CD4-positive, alpha-beta T cell (primary cell): ENCODE data around the gene KRTAP5-8. TPM values are rescaled to one million over a fixed set of nuclear protein-coding genes. Genes with fewer than 3 reads are reported as not detected.

Experiments
- ATAC-seq: fragments of 200-7000 bp; cut with Tn5 transposase; one replicate; pipeline ENCODE4 v1.10.0; 2022; ENCODE audit warnings: mild to moderate bottlenecking; ENCODE audit not compliant: poor library complexity
- CTCF ChIA-PET: fragments of 350-600 bp; sonication (Branson Sonifier 250); formaldehyde crosslinking; loops from one replicate; lab custom pipeline; 2021; ENCODE audit warnings: antibody characterized with exemption, inconsistent platforms; lab: Charles Lee
- POLR2A ChIA-PET: fragments of 350-600 bp; sonication (Branson Sonifier 250); formaldehyde crosslinking; loops from one replicate; lab custom pipeline; 2021; ENCODE audit warnings: antibody characterized with exemption, inconsistent platforms; lab: Charles Lee
- DNase-seq, 14 experiments: peaks; one replicate each; pipeline ENCODE4 v3.0.0-alpha.2; 2013 to 2020; ENCODE audit warnings: mixed read lengths in 2 of 14
- H3K27ac ChIP-seq, 2 donors: one replicate each; pipeline versions ENCODE4 v1.5.1 to v1.7.0; 2013; ENCODE audit warnings: low read length in 2 of 2, low read depth in 1 of 2, mild to moderate bottlenecking in 1 of 2
- H3K27me3 ChIP-seq, 2 experiments: 1 replicate in 1 of 2; 2 replicates in 1 of 2; pipeline versions ENCODE4 v1.6.1 to v1.7.0; 2013; ENCODE audit warnings: low read length in 2 of 2, control low read depth in 1 of 2, mild to moderate bottlenecking in 1 of 2, moderate library complexity in 1 of 2; ENCODE audit not compliant: insufficient read depth in 2 of 2, control insufficient read depth in 1 of 2
- H3K36me3 ChIP-seq: one replicate; pipeline ENCODE4 v1.6.1; 2013; ENCODE audit warnings: low read length, control low read depth; ENCODE audit not compliant: insufficient read depth
- H3K4me1 ChIP-seq: one replicate; pipeline ENCODE4 v1.6.1; 2013; ENCODE audit warnings: low read length, control low read depth; ENCODE audit not compliant: insufficient read depth
- H3K4me3 ChIP-seq: one replicate; pipeline ENCODE4 v1.5.1; 2013; ENCODE audit warnings: mild to moderate bottlenecking, low read length, moderate library complexity
- H3K9me3 ChIP-seq, 2 experiments: 1 replicate in 1 of 2; 2 replicates in 1 of 2; pipeline versions ENCODE4 v1.6.1 to v1.7.0; 2013; ENCODE audit warnings: low read length in 2 of 2, mild to moderate bottlenecking in 2 of 2, control low read depth in 1 of 2, moderate library complexity in 1 of 2; ENCODE audit not compliant: control insufficient read depth in 1 of 2, insufficient read depth in 1 of 2
- H3K27ac Mint-ChIP-seq: one replicate; pipeline ENCODE4 v1.8.0; 2020; ENCODE audit warnings: mixed read lengths
- H3K27me3 Mint-ChIP-seq: one replicate; pipeline ENCODE4 v1.8.0; 2021; ENCODE audit warnings: mixed read lengths
- H3K36me3 Mint-ChIP-seq: one replicate; pipeline ENCODE4 v1.8.0; 2021; ENCODE audit warnings: low read depth, mixed read lengths
- H3K4me1 Mint-ChIP-seq: one replicate; pipeline ENCODE4 v1.8.0; 2021; ENCODE audit warnings: low read depth, mixed read lengths
- H3K4me3 Mint-ChIP-seq: one replicate; pipeline ENCODE4 v1.8.0; 2020; ENCODE audit warnings: mild to moderate bottlenecking, mixed read lengths
- H3K9me3 Mint-ChIP-seq: one replicate; pipeline ENCODE4 v1.8.0; 2020; ENCODE audit warnings: mixed read lengths
- intact Hi-C, 2 experiments: fragments of 100-400 bp; cut with DNase I in 1 of 2; cut with micrococcal nuclease in 1 of 2; formaldehyde crosslinking; loops; one replicate each; pipeline versions ENCODE4 v1.15.1 to v1.9.0; 2023 to 2025; cut with DNase I, micrococcal nuclease
- total RNA-seq, 174 experiments: library from RNA in 2 of 174; stranded (reverse) in 2 of 174; gene quantifications; one replicate each; pipeline ENCODE4 v1.2.3 and lab custom pipeline; 2021 to 2026
- TF ChIP-seq, protein P1 (sequence below): fragments of 200-600 bp; IDR thresholded peaks from one replicate; pipeline ENCODE4 v1.8.0; 2022; ENCODE audit warnings: antibody characterized with exemption, mild to moderate bottlenecking

Gene KRTAP5-8
- total RNA-seq, 2 experiments from 2014 or later = not detected

DNA sequence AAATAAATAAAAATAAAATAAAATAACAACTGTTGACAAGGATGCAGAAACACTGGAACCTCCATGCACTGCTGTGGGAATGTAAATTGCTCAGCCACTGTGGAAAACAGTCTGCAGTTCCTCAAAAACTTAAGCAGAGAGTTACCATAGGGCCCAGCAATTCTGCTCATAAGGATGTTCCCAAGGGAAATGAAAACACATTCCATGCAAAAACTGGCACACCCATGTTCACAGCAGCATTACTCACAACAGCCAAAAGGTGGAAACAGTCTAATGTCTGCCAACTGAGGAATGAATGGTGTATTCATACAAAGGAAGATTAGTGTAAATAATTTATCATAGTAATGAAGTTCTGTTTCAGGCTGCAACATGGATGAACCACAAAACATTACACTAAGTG is 24.3 kb downstream of the KRTAP5-8 start:
- H3K27ac Mint-ChIP-seq = no peak overlapping the region
- no peaks in the 10 kb centered on the region for H3K4me1 Mint-ChIP-seq
- Histone ChIP-seq H3K27me3 (peaks cover 5 to 19% of the 10 kb centered on the region in 2 experiments), H3K9me3 (no peaks in the 10 kb centered on the region), H3K4me3 (no peak overlapping the region), H3K4me1 (no peaks in the 10 kb centered on the region), H3K27ac (no peak overlapping the region), H3K36me3 (no peaks in the 10 kb centered on the region)
- DNase-seq = no peak
- TF ChIP-seq, protein P1, sequence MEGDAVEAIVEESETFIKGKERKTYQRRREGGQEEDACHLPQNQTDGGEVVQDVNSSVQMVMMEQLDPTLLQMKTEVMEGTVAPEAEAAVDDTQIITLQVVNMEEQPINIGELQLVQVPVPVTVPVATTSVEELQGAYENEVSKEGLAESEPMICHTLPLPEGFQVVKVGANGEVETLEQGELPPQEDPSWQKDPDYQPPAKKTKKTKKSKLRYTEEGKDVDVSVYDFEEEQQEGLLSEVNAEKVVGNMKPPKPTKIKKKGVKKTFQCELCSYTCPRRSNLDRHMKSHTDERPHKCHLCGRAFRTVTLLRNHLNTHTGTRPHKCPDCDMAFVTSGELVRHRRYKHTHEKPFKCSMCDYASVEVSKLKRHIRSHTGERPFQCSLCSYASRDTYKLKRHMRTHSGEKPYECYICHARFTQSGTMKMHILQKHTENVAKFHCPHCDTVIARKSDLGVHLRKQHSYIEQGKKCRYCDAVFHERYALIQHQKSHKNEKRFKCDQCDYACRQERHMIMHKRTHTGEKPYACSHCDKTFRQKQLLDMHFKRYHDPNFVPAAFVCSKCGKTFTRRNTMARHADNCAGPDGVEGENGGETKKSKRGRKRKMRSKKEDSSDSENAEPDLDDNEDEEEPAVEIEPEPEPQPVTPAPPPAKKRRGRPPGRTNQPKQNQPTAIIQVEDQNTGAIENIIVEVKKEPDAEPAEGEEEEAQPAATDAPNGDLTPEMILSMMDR = no peak
- H3K9me3 Mint-ChIP-seq = no peaks in the 10 kb centered on the region
- ChIA-PET CTCF (no interaction called here), POLR2A (no interaction called here)
- ATAC-seq = no peak
- intact Hi-C loops = no loop called here
- H3K36me3 Mint-ChIP-seq = no peaks in the 10 kb centered on the region
- no peak overlapping the region for H3K4me3 Mint-ChIP-seq
- peaks cover 69% of the 10 kb centered on the region for H3K27me3 Mint-ChIP-seq

DNA sequence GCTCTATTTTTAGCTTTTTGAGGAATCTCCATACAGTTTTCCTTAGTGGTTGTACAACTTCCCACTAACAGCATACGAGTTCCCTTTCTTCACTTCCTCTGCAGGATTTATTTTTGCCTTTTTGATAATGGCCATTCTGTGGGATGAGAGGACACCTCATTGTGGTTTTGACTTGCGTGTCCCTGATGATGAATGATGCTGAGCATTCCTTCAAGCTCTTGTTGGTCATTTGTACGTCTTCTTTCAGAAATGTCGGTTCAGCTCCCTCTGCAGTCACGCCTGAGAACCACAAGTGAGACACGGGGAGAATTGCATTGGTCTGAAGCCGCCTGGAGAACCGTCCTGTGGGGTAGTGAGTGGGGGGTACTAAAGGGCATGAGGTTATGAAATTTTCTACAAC is 25.6 kb downstream of the KRTAP5-8 start:
- peak in 3 of 14 experiments; percentile 4 to 43 (median 34) for DNase-seq
- H3K4me1 Mint-ChIP-seq = no peaks in the 10 kb centered on the region

DNA sequence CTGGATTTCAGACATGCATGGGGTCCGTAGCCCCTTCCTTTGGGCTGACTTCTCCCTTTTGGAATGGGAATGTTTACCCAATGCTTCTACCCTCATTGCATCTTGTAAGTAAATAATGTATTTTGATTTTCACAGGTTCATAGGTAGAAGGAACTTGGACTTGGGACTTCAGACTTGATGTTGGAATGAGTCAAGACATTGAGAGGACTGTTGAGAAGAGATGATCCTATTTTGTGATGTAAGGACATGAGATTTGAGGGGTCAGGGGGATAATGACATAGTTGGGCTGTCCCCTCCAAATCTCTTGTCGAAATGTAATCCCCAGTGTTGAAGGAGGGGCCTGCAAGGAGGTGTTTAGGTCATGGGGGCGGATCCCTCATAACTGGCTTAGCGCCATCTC is 26.6 kb downstream of the KRTAP5-8 start:
- ChIA-PET CTCF (no interaction called here), POLR2A (no interaction called here)
- Mint-ChIP-seq H3K27me3 (peaks cover 56% of the 10 kb centered on the region), H3K4me3 (no peak overlapping the region), H3K27ac (no peak overlapping the region), H3K9me3 (no peaks in the 10 kb centered on the region), H3K4me1 (no peaks in the 10 kb centered on the region), H3K36me3 (no peaks in the 10 kb centered on the region)
- DNase-seq (no peak), ATAC-seq (no peak)
- intact Hi-C loops = no loop called here
- no peak overlapping the region for H3K27ac ChIP-seq
- peaks cover 2 to 19% of the 10 kb centered on the region in 2 experiments for H3K27me3 ChIP-seq
- H3K4me1 ChIP-seq = no peaks in the 10 kb centered on the region
- H3K36me3 ChIP-seq = no peaks in the 10 kb centered on the region
- H3K4me3 ChIP-seq = no peak overlapping the region
- TF ChIP-seq, protein P1 = no peak
- no peaks in the 10 kb centered on the region for H3K9me3 ChIP-seq

More for the DNA sequence above, 25.6 kb downstream of the KRTAP5-8 start:
- H3K27me3 ChIP-seq = peaks cover 2 to 19% of the 10 kb centered on the region in 2 experiments
- Mint-ChIP-seq H3K9me3 (no peaks in the 10 kb centered on the region), H3K27ac (no peak overlapping the region), H3K4me3 (no peak overlapping the region), H3K36me3 (no peaks in the 10 kb centered on the region), H3K27me3 (peaks cover 66% of the 10 kb centered on the region)
- TF ChIP-seq, protein P1 = no peak
- no peak for ATAC-seq
- H3K9me3 ChIP-seq = no peaks in the 10 kb centered on the region
- no peaks in the 10 kb centered on the region for H3K36me3 ChIP-seq
- ChIA-PET CTCF (no interaction called here), POLR2A (no interaction called here)
- H3K4me3 ChIP-seq = no peak overlapping the region
- no peaks in the 10 kb centered on the region for H3K4me1 ChIP-seq
- intact Hi-C loops = no loop called here
- H3K27ac ChIP-seq = no peak overlapping the region
